HepG2 (cell line): ENCODE data around the gene SVBP. TPM values are rescaled to one million over a fixed set of nuclear protein-coding genes. Genes with fewer than 3 reads are reported as not detected.

ENCODE experiments used
- DDIT3 ChIP-seq: sonication (generic); formaldehyde crosslinking; IDR thresholded peaks from 2 replicates; pipeline ENCODE4 v1.4.0; 2020; ENCODE audit warnings: mild to moderate bottlenecking, missing genetic modification reagents
- KDM5A ChIP-seq: fragments of 200-600 bp; sonication (generic); IDR thresholded peaks from 2 replicates; pipeline ENCODE4 v1.7.0; 2018; ENCODE audit warnings: antibody characterized with exemption, mild to moderate bottlenecking, low read length, borderline replicate concordance
- MAZ ChIP-seq, 2 experiments: sonication (generic) in 1 of 2; formaldehyde crosslinking in 1 of 2; IDR thresholded peaks; 2 replicates each; pipeline versions ENCODE4 v1.5.0 to v1.6.1; 2012 to 2020; ENCODE audit warnings: low read depth in 2 of 2, mild to moderate bottlenecking in 2 of 2, borderline replicate concordance in 1 of 2, improper control_type of control experiment in 1 of 2, low read length in 1 of 2, missing genetic modification reagents in 1 of 2, moderate library complexity in 1 of 2
- MIER3 ChIP-seq: IDR thresholded peaks from 2 replicates; pipeline ENCODE4 v1.6.1; 2016; ENCODE audit warnings: missing compliant biosample characterization, borderline replicate concordance
- PHF21A ChIP-seq: sonication (generic); formaldehyde crosslinking; IDR thresholded peaks from 2 replicates; pipeline ENCODE4 v1.5.0; 2020; ENCODE audit warnings: mild to moderate bottlenecking, missing genetic modification reagents
- SOX5 ChIP-seq: IDR thresholded peaks from 2 replicates; pipeline ENCODE4 v1.6.1; 2016; ENCODE audit warnings: borderline replicate concordance
- TBX2 ChIP-seq: sonication (generic); formaldehyde crosslinking; IDR thresholded peaks from 2 replicates; pipeline ENCODE4 v1.5.0; 2020; ENCODE audit warnings: missing genetic modification reagents, mild to moderate bottlenecking, borderline replicate concordance
- ZBED4 ChIP-seq: sonication (generic); formaldehyde crosslinking; IDR thresholded peaks from 2 replicates; pipeline ENCODE4 v1.4.0; 2020; ENCODE audit warnings: missing genetic modification reagents, borderline replicate concordance
- ZFP91 ChIP-seq: sonication (generic); formaldehyde crosslinking; IDR thresholded peaks from 2 replicates; pipeline ENCODE4 v1.9.0; 2022; ENCODE audit warnings: missing genetic modification reagents, mild to moderate bottlenecking, borderline replicate concordance
- ZNF235 ChIP-seq: sonication (generic); formaldehyde crosslinking; IDR thresholded peaks from 2 replicates; pipeline ENCODE4 v1.8.1; 2023; ENCODE audit warnings: mild to moderate bottlenecking, missing genetic modification reagents, borderline replicate concordance
- ZNF567 ChIP-seq: sonication (generic); formaldehyde crosslinking; IDR thresholded peaks from 2 replicates; pipeline ENCODE4 v1.8.1; 2023; ENCODE audit warnings: mild to moderate bottlenecking, missing genetic modification reagents, borderline replicate concordance
- ZNF572 ChIP-seq: sonication (generic); formaldehyde crosslinking; IDR thresholded peaks from 2 replicates; pipeline ENCODE4 v1.5.1; 2020; ENCODE audit warnings: mild to moderate bottlenecking, missing genetic modification reagents
- ZNF740 ChIP-seq: sonication (generic); formaldehyde crosslinking; IDR thresholded peaks from 2 replicates; pipeline ENCODE4 v1.4.0; 2020; ENCODE audit warnings: missing genetic modification reagents
- ZSCAN21 ChIP-seq: sonication (generic); formaldehyde crosslinking; IDR thresholded peaks from 2 replicates; pipeline ENCODE4 v1.8.0; 2022; ENCODE audit warnings: mild to moderate bottlenecking, missing genetic modification reagents, moderate library complexity, borderline replicate concordance
- polyA plus RNA-seq, 8 experiments: library from polyadenylated mRNA; depleted of rRNA in 3 of 8; stranded (reverse) in 7 of 8; unstranded in 1 of 8; fragments of >200 nt; fragmentation: Illumina TruSeq in 4 of 8; extraction: Trizol in 4 of 8; gene quantifications; 2 replicates each; pipeline versions ENCODE4 v1.2.1 to v1.2.3, GENCODE V29; 2011 to 2016; ENCODE audit warnings: low read depth in 4 of 8, missing spikeins in 1 of 8, mixed read lengths in 1 of 8; ENCODE audit not compliant: insufficient read depth in 1 of 8
- total RNA-seq, 5 experiments: library from RNA; depleted of rRNA; stranded (reverse); fragments of >200 nt; fragmentation: Illumina TruSeq; extraction: Trizol; gene quantifications; 2 replicates each; pipeline ENCODE4 v1.2.3, GENCODE V29; 2016; ENCODE audit warnings: low read depth in 1 of 5

SVBP gene
- total and polyA plus RNA-seq, 2 of the 13 experiments (the other 11 are each of a cell fraction or from before 2014, with no cell fraction given) = 28.8 to 48.2 TPM

GRCh38 chr1:42765832-42766740, 51.1 kb downstream of the SVBP start (continued):
- TF ChIP-seq KDM5A (no peak), ZNF572 (CRISPR knock-in tag) (0 out of 2 replicates have a peak, but pooled peaks have one; percentile 34), ZSCAN21 (CRISPR knock-in tag) (no peak), MAZ (IDR thresholded peaks at IDR 0.05; ENCODE audit: borderline replicate concordance, low read depth, low read length) (peak; percentile 48; the same call in 1 of the 2 replicates), MAZ (CRISPR knock-in tag; IDR thresholded peaks at IDR 0.05; ENCODE audit: low read depth) (peak; percentile 6; the same call in 1 of the 2 replicates), SOX5 (no peak), TBX2 (CRISPR knock-in tag) (0 out of 2 replicates have a peak, but pooled peaks have one; percentile 17), ZBED4 (CRISPR knock-in tag) (peak; percentile 24; the same call in 1 of the 2 replicates), ZNF235 (CRISPR knock-in tag) (peak; percentile 47; the same call in 1 of the 2 replicates), ZFP91 (CRISPR knock-in tag) (no peak), MIER3 (CRISPR knock-in tag) (no peak), PHF21A (0 out of 2 replicates have a peak, but pooled peaks have one; percentile 46), DDIT3 (CRISPR knock-in tag) (no peak), ZNF567 (CRISPR knock-in tag) (0 out of 2 replicates have a peak, but pooled peaks have one; percentile 65), ZNF740 (CRISPR knock-in tag) (peak; percentile 56; the same call in 1 of the 2 replicates)
